HG03097 (cell line): Measurements from ENCODE around the gene PAPSS1.

Source experiments
- ATAC-seq: cut with Tn5 transposase; IDR thresholded peaks from one replicate; pipeline ENCODE4 v1.9.1; 2021; ENCODE audit not compliant: unreplicated experiment, low FRiP score

The PAPSS1 gene

GRCh38 chr4:107575243-107575642 is 144.8 kb downstream of the PAPSS1 start:
- ATAC-seq, result no peak

DNA sequence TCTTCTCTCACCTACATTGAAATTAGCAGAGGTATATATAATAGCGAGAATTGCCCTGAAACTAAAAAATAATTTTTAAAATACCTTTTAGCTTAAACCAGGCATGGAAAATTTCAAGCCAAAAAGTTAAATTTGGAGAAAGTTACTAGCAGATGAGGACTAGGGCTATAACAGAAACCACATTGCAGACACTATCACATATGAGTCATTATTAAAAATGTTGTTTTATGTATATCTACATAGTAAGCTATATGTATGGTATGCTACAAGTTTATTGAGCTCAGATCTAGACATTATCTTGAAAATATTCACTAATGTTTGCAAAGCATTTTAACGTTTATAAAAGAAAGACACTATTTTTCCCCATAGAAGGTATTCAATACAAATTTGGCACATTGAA is 147.8 kb downstream of the PAPSS1 start:
- ATAC-seq, result no peak

- ATAC-seq, result no peak
These were observed 149.1 kb downstream of the PAPSS1 start for GRCh38 chr4:107570952-107571351.

- ATAC-seq, result no peak
These were observed 155.7 kb downstream of the PAPSS1 start for GRCh38 chr4:107564326-107564725.
